Measurements from ENCODE around the gene TMPRSS6. TPM values are rescaled to one million over a fixed set of nuclear protein-coding genes. Genes with fewer than 3 reads are reported as not detected.

The TMPRSS6 gene
- polyA plus RNA-seq, 3 donors: not detected

DNA sequence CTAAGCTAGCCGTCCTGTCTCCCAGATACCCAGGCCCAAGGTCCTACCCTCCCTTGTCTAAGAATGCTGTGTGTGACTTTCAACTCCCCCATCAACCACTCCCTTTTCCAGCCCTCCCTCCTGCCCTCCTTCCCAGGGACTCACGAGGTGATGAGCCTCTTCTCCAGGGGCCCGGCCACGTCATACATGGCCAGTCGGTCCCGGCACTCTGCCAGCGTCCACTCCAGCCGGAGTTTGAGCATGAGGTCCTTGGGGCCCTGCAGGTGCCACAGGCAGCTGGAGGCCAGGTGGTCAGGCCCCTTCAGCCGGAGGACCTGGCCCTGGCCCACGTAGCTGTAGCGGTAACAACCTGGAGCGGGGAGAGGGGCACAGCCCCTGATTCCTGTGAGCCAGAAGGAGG is 20.1 kb downstream of the TMPRSS6 start:
- H3K36me3 Mint-ChIP-seq: no peaks in the 10 kb centered on the region
- WGBS (ENCODE audit: insufficient coverage): 86% methylated on average over 12 of the region's 12 CpGs
- Histone ChIP-seq H2AFZ (ENCODE audit: insufficient read depth, low read depth, low read length, poor library complexity, severe bottlenecking) (no peak overlapping the region), H4K20me1 (ENCODE audit: insufficient read depth, low read length) (no peaks in the 10 kb centered on the region), H3K36me3 (replicated peaks in 1 of 2; ENCODE audit: control insufficient read depth in 1 of 2, insufficient read depth in 2 of 2, low read length in 2 of 2) (no peaks in the 10 kb centered on the region), H3K27me3 (ENCODE audit: control insufficient read depth in 2 of 2, insufficient read depth in 2 of 2, low read length in 2 of 2) (no peaks in the 10 kb centered on the region), H3K4me1 (ENCODE audit: control insufficient read depth in 1 of 2, insufficient read depth in 2 of 2, low read length in 2 of 2) (no peaks in the 10 kb centered on the region), H3K79me2 (ENCODE audit: insufficient read depth, low read length) (no peaks in the 10 kb centered on the region), H3K9ac (ENCODE audit: insufficient read depth, low read length, poor library complexity, severe bottlenecking) (no peak overlapping the region), H3K4me3 (replicated peaks in 1 of 3; ENCODE audit: low read depth in 2 of 3, low read length in 3 of 3) (no peak overlapping the region), H3K27ac (ENCODE audit: low read depth in 1 of 2, low read length in 2 of 2) (no peak overlapping the region), H3K9me3 (replicated peaks in 1 of 2; ENCODE audit: control insufficient read depth in 1 of 2, insufficient read depth in 1 of 2, low read length in 2 of 2) (no peaks in the 10 kb centered on the region), H3K4me2 (replicated peaks; ENCODE audit: extremely low read depth, low read length, poor library complexity, severe bottlenecking) (no peak overlapping the region)
- peaks cover 2 to 12% (median 10%) of the 10 kb centered on the region in 3 donors for H3K27me3 Mint-ChIP-seq (ENCODE audit: low read depth in 3 of 3)
- no peaks in the 10 kb centered on the region for H3K9me3 Mint-ChIP-seq
- H3K4me3 Mint-ChIP-seq: no peak overlapping the region
- no peaks in the 10 kb centered on the region for H3K4me1 Mint-ChIP-seq
- intact Hi-C loops (cut with micrococcal nuclease): no loop called here
- no peak overlapping the region for H3K27ac Mint-ChIP-seq
- TF ChIP-seq, protein P1, sequence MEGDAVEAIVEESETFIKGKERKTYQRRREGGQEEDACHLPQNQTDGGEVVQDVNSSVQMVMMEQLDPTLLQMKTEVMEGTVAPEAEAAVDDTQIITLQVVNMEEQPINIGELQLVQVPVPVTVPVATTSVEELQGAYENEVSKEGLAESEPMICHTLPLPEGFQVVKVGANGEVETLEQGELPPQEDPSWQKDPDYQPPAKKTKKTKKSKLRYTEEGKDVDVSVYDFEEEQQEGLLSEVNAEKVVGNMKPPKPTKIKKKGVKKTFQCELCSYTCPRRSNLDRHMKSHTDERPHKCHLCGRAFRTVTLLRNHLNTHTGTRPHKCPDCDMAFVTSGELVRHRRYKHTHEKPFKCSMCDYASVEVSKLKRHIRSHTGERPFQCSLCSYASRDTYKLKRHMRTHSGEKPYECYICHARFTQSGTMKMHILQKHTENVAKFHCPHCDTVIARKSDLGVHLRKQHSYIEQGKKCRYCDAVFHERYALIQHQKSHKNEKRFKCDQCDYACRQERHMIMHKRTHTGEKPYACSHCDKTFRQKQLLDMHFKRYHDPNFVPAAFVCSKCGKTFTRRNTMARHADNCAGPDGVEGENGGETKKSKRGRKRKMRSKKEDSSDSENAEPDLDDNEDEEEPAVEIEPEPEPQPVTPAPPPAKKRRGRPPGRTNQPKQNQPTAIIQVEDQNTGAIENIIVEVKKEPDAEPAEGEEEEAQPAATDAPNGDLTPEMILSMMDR (IDR thresholded peaks at IDR 0.05): no peak
- no peak for DNase-seq

DNA sequence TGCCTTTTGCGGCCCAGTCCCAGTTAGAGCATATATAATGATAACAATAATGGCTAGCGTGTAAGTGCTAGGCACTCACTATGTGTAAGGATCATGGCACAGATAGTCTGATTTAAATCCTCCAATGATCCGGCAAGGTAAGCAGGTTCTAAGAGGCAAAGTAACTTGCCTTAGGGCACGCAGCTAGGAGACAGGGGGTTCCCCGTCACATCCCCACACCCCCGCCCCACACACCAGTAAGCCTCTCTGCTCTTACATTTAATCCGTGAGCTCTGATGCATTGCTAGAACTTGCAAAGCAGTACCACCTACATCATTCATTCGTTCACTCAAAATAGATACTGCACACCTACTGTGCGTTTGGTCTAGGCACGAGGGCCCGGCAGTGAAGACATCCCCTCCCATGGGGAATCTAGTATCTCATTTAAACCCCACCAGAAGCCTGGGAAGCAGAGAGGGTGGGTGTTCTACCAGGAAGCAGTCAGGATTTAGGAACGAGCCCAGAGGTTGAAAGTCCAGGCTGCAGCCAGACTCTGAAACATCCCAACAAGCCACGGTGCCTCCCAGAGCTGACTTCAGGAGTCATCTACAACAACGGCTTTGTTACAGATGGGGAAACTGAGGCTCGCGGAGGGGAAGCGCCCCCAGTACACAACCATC is 20.6 kb downstream of the TMPRSS6 start:
- intact Hi-C loops (cut with micrococcal nuclease): no loop called here
- Histone ChIP-seq H3K4me2 (replicated peaks; ENCODE audit: extremely low read depth, low read length, poor library complexity, severe bottlenecking) (no peak overlapping the region), H3K4me3 (replicated peaks in 1 of 3; ENCODE audit: low read depth in 2 of 3, low read length in 3 of 3) (no peak overlapping the region), H3K9me3 (replicated peaks in 1 of 2; ENCODE audit: control insufficient read depth in 1 of 2, insufficient read depth in 1 of 2, low read length in 2 of 2) (no peaks in the 10 kb centered on the region), H3K4me1 (ENCODE audit: control insufficient read depth in 1 of 2, insufficient read depth in 2 of 2, low read length in 2 of 2) (no peaks in the 10 kb centered on the region), H2AFZ (ENCODE audit: insufficient read depth, low read depth, low read length, poor library complexity, severe bottlenecking) (no peak overlapping the region), H3K27ac (ENCODE audit: low read depth in 1 of 2, low read length in 2 of 2) (no peak overlapping the region), H3K79me2 (ENCODE audit: insufficient read depth, low read length) (no peaks in the 10 kb centered on the region), H3K9ac (ENCODE audit: insufficient read depth, low read length, poor library complexity, severe bottlenecking) (no peak overlapping the region), H4K20me1 (ENCODE audit: insufficient read depth, low read length) (no peaks in the 10 kb centered on the region), H3K36me3 (replicated peaks in 1 of 2; ENCODE audit: control insufficient read depth in 1 of 2, insufficient read depth in 2 of 2, low read length in 2 of 2) (no peaks in the 10 kb centered on the region), H3K27me3 (ENCODE audit: control insufficient read depth in 2 of 2, insufficient read depth in 2 of 2, low read length in 2 of 2) (no peaks in the 10 kb centered on the region)
- Mint-ChIP-seq H3K36me3 (no peaks in the 10 kb centered on the region), H3K4me1 (no peaks in the 10 kb centered on the region), H3K27me3 (ENCODE audit: low read depth in 3 of 3) (peaks cover 4 to 15% (median 10%) of the 10 kb centered on the region in 3 donors), H3K27ac (no peak overlapping the region), H3K9me3 (no peaks in the 10 kb centered on the region), H3K4me3 (no peak overlapping the region)
- TF ChIP-seq, protein P1 (IDR thresholded peaks at IDR 0.05): no peak
- 91% methylated on average over 13 of the region's 17 CpGs for WGBS (ENCODE audit: insufficient coverage)
- DNase-seq: no peak

Data from CD14-positive monocyte (primary cell).